ENCODE data around the gene STOX2.

DNA sequence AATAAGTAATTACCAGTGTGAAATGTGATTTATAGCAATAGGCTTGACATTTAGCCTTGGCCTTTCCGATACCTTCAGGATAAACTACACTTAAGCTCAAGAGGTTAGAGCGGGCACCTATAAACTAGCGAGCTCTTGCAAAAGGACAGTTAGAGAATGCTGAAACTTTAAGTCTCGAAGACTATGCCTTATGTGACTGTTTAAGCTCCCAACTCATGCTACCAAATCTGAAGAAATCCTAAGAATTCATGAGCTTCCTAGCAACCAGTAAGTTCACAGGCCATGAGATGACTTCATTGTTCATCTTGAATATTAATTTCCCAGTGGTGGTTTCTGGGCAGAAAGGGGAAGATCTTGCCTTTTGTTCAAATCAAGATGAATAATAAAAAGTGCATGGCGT, 4.7 kb downstream of the STOX2 start:
- TF ChIP-seq YY1 (IDR thresholded peaks at IDR 0.05; ENCODE audit: low read depth): no peak
- no peak for TF ChIP-seq JUND (IDR thresholded peaks at IDR 0.05)
- TF ChIP-seq EP300 (IDR thresholded peaks at IDR 0.05; ENCODE audit: borderline replicate concordance in 1 of 2, low read depth in 1 of 2, low read length in 1 of 2): no peak
- TF ChIP-seq MXI1 (IDR thresholded peaks at IDR 0.05; ENCODE audit: low read depth, low read length): no peak
- no peak for TF ChIP-seq FOXM1 (IDR thresholded peaks at IDR 0.05; ENCODE audit: low read depth)
- TF ChIP-seq RAD21 (IDR thresholded peaks at IDR 0.05; ENCODE audit: low read length): no peak
- TF ChIP-seq, protein P1, sequence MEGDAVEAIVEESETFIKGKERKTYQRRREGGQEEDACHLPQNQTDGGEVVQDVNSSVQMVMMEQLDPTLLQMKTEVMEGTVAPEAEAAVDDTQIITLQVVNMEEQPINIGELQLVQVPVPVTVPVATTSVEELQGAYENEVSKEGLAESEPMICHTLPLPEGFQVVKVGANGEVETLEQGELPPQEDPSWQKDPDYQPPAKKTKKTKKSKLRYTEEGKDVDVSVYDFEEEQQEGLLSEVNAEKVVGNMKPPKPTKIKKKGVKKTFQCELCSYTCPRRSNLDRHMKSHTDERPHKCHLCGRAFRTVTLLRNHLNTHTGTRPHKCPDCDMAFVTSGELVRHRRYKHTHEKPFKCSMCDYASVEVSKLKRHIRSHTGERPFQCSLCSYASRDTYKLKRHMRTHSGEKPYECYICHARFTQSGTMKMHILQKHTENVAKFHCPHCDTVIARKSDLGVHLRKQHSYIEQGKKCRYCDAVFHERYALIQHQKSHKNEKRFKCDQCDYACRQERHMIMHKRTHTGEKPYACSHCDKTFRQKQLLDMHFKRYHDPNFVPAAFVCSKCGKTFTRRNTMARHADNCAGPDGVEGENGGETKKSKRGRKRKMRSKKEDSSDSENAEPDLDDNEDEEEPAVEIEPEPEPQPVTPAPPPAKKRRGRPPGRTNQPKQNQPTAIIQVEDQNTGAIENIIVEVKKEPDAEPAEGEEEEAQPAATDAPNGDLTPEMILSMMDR (IDR thresholded peaks at IDR 0.05): no peak
- TF ChIP-seq GABPA (IDR thresholded peaks at IDR 0.05; ENCODE audit: low read depth): no peak
- no peak for TF ChIP-seq CHD2 (IDR thresholded peaks at IDR 0.05; ENCODE audit: low read length, partially characterized antibody)
- TF ChIP-seq, protein P2, sequence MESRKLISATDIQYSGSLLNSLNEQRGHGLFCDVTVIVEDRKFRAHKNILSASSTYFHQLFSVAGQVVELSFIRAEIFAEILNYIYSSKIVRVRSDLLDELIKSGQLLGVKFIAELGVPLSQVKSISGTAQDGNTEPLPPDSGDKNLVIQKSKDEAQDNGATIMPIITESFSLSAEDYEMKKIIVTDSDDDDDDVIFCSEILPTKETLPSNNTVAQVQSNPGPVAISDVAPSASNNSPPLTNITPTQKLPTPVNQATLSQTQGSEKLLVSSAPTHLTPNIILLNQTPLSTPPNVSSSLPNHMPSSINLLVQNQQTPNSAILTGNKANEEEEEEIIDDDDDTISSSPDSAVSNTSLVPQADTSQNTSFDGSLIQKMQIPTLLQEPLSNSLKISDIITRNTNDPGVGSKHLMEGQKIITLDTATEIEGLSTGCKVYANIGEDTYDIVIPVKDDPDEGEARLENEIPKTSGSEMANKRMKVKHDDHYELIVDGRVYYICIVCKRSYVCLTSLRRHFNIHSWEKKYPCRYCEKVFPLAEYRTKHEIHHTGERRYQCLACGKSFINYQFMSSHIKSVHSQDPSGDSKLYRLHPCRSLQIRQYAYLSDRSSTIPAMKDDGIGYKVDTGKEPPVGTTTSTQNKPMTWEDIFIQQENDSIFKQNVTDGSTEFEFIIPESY (IDR thresholded peaks at IDR 0.05; ENCODE audit: borderline replicate concordance, low read depth): no peak
- no peak for TF ChIP-seq POLR2AphosphoS5 (IDR thresholded peaks at IDR 0.05; ENCODE audit: low read depth, low read length)

Measured in SK-N-SH (cell line).